Stimulated activated CD8-positive, alpha-beta memory T cell treated with anti-CD3 and anti-CD28 coated beads, Interleukin-2, amount 100 ng/mL, for 48 hours (primary cell): ENCODE data around the gene NUDT13.
A peak's percentile ranks its signal among the peaks of the same experiment; 100 is the strongest.

ENCODE experiments used
- DNase-seq, 2 donors: peaks; one replicate each; pipeline ENCODE4 v3.0.0-alpha.2; 2020; ENCODE audit warnings: low read depth in 2 of 2

The NUDT13 gene

GRCh38 chr10:73110345-73110849, at the start of gene NUDT13:
TSS of gene NUDT13 (plus strand) at chr10:73110455. CDS start at chr10:73114366, 3,911 bp downstream.
- DNase-seq: peak; percentile 7 to 20

DNA sequence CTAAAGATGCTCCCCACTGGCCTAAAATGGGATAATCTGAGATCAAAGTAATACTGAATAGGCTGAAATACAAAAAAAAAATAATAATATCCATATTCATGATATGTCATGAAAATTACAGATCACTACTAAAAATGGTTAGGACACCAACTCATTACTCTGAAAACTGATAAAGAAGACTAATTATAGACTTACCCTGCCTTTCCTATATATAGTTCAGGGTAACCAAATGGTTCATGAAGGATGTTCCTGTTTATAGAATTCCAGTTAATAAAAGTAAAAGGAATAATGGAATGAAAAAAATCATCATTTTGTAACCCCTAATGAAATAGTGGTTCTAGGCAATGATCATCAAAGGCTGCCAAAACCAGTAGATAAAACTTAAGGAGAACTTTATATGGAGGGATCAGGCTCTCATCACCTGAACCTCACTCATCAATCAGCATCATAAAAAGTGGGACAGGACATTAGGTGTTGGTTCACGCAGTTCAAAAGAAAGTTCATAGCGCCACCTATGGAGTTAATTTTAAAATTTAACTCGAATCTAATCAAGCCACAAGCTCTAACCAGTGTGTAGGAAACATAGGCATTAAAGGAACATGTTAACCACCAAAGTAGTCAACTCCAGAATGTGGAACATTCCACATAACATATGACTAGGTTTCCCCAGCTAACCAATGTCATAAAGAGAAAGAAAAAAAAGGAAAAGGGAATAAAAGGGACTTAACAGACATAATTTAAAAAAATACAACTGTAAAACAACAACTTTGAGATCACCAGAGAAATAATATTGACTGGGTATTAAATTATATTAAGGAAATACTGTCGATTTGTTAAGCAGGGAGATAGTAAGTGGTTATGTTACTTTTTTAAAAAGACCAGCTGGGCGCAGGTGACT, 49.3 kb upstream of the NUDT13 start:
- DNase-seq: no peak

GRCh38 chr10:73061743-73062142, 48.5 kb upstream of the NUDT13 start:
- no peak for DNase-seq

DNA sequence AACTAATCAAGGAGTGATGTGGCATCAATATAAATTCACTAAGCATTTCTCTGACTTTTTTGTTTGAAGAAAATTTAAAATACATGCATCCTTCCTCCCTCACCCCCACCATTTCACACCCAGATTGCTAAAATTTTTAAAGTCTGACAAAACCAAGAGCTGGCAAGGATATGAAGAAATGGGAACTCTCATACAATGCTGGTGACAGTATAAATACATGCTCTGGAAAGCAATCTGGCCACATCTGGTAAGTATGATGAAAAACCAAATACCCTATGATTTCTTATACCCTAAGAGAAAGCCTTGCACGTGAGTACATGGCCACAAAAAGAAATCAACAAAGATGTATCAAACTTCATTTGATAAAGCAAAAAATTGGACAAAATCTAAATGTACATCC, 44.8 kb upstream of the NUDT13 start:
- no peak for DNase-seq

DNA sequence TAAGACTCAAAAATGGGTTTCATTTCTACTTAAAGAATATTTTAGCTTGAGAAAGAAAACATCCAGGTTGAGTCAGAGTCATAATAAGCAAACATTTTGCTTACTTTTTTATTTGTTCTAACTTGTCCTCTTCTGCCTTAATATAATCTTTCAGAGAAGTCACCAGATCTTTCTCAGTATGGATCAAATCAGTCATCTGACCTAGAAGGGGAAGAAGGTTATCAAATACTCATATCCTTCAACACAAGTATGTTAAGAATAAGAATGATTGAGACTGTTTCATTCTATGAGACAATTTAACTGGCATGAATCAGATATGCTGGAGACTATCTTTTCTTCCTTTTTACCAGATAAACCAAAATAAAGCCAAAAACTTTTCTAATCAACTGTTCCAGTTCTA, 36.6 kb upstream of the NUDT13 start:
- no peak for DNase-seq

GRCh38 chr10:73075829-73076228, 34.4 kb upstream of the NUDT13 start:
- no peak for DNase-seq

GRCh38 chr10:73076360-73077183, 33.7 kb upstream of the NUDT13 start:
- DNase-seq: no peak

DNA sequence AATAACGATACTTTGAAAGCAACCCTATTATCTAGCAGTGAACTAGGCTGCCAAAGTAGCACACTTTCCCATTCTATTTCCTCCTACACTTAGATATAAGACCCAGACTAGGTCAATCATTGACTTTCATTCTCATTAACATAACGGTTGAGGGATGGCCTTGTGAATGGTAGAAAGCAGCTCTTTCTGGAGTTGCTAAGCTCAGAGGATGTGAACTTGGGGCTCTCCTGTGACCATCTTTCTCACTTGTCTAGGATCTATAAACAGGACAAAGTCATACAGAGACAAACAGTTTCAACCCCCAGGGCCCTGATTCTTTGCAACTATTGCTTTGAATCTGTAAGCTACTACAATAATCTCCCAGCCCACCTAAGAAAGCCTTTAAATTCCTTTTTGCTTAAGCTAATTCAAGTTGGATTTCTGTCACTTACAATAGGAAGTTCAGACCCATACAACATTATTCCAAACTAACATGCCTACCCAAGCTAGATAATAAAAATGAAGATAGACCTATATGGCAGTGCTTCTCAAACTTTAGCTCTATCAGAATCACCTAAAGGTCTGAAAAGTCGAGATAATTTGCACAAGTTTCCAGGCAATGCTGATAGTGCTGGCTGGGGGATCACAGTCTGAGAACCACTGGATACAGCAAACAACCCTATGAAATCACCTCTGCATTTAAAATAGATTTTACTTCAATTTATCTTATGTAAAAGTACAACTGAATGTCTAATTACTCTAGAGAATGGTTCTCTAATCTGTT, 30.3 kb upstream of the NUDT13 start:
- no peak for DNase-seq

- DNase-seq: no peak
Observed at GRCh38 chr10:73083221-73083620, 27.0 kb upstream of the NUDT13 start.

DNA sequence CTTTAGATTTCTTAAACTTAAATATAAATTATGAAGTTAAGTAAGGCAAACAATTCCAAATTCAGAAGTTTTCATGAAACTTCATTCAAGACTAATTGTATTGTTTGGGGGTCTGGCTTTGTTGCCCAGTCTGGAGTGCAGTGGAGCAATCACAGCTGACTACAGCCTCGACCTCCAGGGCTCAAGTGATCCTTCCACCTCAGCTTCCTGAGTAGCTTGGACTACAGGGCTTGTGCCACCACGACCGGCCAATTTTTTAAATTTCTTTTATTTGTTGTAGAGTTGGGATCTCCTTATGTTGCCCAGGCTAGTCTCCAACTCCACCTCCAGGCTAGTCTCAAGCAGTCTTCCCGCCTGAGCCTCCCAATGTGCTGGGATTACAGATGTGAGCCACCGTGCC, 26.0 kb upstream of the NUDT13 start:
- DNase-seq: no peak

DNA sequence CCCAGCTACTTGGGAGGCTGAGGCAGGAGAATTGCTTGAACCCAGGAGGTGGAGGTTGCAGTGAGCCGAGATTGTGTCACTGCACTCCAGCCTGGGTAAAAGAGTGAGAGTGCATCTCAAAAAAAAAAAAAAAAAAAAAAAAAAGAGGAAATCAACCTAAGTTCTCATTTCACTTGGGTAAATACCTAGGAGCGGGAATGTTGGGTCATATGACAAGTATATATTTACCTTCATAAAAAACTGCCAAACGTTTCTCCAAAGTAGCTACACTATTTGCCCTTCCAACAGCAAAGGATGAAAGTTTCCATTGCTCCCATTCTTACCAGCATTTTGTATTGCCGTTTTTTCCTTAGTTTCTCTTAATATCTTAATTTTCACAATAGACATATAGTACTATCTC, 23.4 kb upstream of the NUDT13 start:
- no peak for DNase-seq

GRCh38 chr10:73088304-73088703, 22.0 kb upstream of the NUDT13 start:
- no peak for DNase-seq

DNA sequence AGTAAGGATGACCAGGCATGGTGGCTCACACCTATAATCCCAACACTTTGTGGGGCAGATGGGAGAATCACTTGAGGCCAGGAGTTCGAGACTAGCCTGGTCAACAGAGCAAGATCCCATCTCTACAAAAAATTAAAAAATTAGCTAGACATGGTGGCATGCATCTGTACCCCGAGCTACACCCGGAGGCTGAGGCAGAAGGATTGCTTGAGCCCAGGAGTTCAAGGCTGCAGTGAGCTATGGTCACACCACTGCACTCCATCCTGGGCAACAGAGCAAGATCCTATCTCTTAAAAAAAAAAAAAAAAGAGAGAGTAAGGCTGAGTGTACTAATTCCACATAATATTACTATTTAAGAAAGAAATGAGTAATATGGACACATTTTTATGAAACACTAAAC, 17.4 kb upstream of the NUDT13 start:
- no peak for DNase-seq

- no peak for DNase-seq
Observed at GRCh38 chr10:73093922-73094850, 16.1 kb upstream of the NUDT13 start.

DNA sequence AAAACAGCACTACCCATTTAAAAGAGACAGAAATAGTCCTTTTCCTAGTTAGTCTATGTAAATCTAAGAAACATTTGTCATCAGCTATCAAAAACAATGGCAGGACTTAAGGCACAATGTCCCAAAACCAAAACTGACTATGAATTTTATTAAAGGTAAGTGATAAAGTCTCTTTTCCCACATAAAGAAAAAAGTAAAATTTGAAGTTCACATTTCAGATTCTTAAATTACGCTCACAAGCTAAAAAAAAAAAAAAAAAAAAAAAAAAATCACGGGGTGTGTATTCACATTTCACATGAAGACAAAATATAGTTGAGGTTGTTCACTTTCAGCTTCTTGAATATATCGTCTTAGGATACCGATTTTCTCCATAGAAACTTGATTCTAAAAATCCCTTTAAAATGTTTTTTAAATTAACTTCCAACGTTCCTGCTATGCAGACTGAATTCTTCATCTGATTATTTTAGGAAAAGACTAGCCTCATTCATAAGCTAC, 15.2 kb upstream of the NUDT13 start:
- no peak for DNase-seq

DNA sequence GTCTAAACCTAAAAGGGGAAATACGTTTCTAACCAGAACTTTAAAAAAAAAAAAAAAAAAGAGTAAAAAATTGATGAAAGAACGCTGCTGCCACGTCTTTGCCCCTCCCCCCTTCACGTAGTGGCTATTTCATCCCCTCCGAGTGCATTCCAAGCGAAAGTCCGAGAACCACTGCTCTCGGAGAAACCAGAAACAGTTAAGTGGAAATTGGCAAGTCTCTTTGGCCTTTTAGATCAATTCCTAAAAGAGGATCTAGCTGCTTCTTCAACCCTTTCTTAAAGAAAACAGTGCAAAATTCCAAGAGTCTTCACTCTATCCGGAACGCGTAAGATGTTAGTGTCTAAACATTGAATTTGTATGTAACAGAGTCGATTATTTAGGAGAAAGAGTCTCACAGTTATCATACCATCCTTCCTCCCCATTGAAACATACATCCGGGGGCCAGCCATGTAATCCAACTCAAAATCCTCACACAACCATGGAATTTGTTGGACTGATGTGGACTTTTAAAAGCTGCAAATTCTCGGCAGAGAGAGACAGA, 14.7 kb upstream of the NUDT13 start:
- DNase-seq: peak; percentile 11 to 28

DNA sequence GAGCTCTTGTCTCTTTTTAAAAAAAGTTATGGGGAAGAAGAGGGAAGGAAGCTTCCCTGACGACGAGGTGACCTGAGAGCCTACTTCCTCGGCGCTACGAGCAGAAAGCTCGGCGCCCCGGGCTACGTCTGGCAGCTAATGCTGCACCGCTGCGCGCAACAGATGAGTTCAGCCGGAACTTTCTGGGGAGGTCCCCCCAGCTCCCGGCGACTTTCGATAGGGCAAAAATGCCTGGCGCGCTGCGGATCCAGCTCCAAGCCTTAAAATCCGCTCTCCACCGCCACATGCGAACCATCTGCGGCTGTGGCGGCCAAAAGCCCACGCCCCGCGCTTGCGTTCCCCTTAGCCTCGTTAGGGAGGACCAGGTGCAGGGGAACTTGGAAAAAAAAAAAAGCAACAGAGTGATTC, 14.2 kb upstream of the NUDT13 start:
- peak; percentile 57 to 59 for DNase-seq

GRCh38 chr10:73096449-73097304, 13.6 kb upstream of the NUDT13 start, which contains the start of gene P4HA1:
TSS of gene P4HA1 (minus strand) at chr10:73096866. CDS start at chr10:73074883, 21,983 bp downstream.
- DNase-seq: peak; percentile 99

- no peak for DNase-seq
Observed at GRCh38 chr10:73097305-73097670, 13.0 kb upstream of the NUDT13 start.
